Measurements from ENCODE around the gene ARHGAP12. TPM values are rescaled to one million over a fixed set of nuclear protein-coding genes. Genes with fewer than 3 reads are reported as not detected.
"Not testable (repeated sequence)": the region's sequence is repeated elsewhere in the genome, so short reads cannot be mapped to it uniquely, and the experiment has no call there.

ARHGAP12 gene
- total RNA-seq, 1 experiment from 2014 or later = 51.9 TPM

DNA sequence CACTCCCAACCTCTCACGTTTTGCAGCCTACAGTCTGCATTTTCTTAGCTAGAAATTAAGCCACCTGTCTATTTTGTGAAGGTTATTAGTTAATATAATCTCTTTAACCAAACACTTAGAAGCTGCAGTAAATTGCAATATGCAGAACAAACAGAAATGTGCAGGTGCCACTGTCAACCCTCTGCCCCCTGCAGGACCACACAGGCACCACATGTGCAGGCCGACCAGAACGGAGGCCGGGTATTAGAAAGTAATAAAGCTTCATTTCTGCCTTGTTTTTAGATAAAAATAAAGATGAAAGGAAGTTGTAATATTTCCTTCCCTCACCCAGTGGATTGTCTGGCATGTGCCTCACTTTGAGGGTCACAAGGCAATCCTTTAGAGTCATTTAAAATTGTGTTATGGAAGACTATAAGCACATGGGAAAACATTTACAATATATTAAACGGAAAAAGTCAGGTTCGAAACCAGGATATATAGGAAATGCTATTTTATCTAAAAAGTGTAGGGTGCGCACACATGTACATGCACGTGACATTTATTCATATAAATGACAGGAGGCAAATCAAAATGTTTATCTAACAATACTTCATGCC is 158.2 kb downstream of the ARHGAP12 start:
- BruUV-seq (replicated peaks) = no TSS peak
- no peaks in the 10 kb centered on the region for H3K4me1 ChIP-seq (replicated peaks; ENCODE audit: insufficient read depth)
- H3K27me3 ChIP-seq (ENCODE audit: insufficient read depth, low read depth) = no peaks in the 10 kb centered on the region
- H3K36me3 ChIP-seq (ENCODE audit: low read depth) = no peaks in the 10 kb centered on the region
- H4K20me1 ChIP-seq (ENCODE audit: insufficient read depth) = no peaks in the 10 kb centered on the region
- H3K27ac ChIP-seq = no peak overlapping the region
- intact Hi-C loops (cut with micrococcal nuclease; ENCODE audit: unreplicated experiment) = no loop called here
- no peaks in the 10 kb centered on the region for H3K9me2 ChIP-seq (ENCODE audit: insufficient read depth)
- no peaks in the 10 kb centered on the region for H3K9me3 ChIP-seq (ENCODE audit: insufficient read depth, low read depth)
- TF ChIP-seq EZH2 (IDR thresholded peaks at IDR 0.05; ENCODE audit: low read depth) = no peak
- TF ChIP-seq, protein P1, sequence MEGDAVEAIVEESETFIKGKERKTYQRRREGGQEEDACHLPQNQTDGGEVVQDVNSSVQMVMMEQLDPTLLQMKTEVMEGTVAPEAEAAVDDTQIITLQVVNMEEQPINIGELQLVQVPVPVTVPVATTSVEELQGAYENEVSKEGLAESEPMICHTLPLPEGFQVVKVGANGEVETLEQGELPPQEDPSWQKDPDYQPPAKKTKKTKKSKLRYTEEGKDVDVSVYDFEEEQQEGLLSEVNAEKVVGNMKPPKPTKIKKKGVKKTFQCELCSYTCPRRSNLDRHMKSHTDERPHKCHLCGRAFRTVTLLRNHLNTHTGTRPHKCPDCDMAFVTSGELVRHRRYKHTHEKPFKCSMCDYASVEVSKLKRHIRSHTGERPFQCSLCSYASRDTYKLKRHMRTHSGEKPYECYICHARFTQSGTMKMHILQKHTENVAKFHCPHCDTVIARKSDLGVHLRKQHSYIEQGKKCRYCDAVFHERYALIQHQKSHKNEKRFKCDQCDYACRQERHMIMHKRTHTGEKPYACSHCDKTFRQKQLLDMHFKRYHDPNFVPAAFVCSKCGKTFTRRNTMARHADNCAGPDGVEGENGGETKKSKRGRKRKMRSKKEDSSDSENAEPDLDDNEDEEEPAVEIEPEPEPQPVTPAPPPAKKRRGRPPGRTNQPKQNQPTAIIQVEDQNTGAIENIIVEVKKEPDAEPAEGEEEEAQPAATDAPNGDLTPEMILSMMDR (conservative IDR thresholded peaks at IDR 0.05) = peak; percentile 68
- ChIA-PET CTCF (no interaction called here), POLR2A (ENCODE audit: unreplicated experiment) (no interaction called here)
- no peak for DNase-seq
- H3K79me2 ChIP-seq (ENCODE audit: low read depth) = no peaks in the 10 kb centered on the region
- H3K4me3 ChIP-seq = no peak overlapping the region
- H3K4me2 ChIP-seq = no peak overlapping the region
- no peaks in the 10 kb centered on the region for H3F3A ChIP-seq (ENCODE audit: insufficient read depth, low read depth)
- no peak overlapping the region for H2AFZ ChIP-seq

GRCh38 chr10:31769564-31769963 is 159.1 kb downstream of the ARHGAP12 start:
- no peak overlapping the region for H3K4me3 ChIP-seq
- H2AFZ ChIP-seq = no peak overlapping the region
- intact Hi-C loops (cut with micrococcal nuclease; ENCODE audit: unreplicated experiment) = no loop called here
- H4K20me1 ChIP-seq (ENCODE audit: insufficient read depth) = no peaks in the 10 kb centered on the region
- no peak overlapping the region for H3K27ac ChIP-seq
- DNase-seq = no peak
- H3F3A ChIP-seq (ENCODE audit: insufficient read depth, low read depth) = no peaks in the 10 kb centered on the region
- H3K27me3 ChIP-seq (ENCODE audit: insufficient read depth, low read depth) = no peaks in the 10 kb centered on the region
- no peak for TF ChIP-seq EZH2 (IDR thresholded peaks at IDR 0.05; ENCODE audit: low read depth)
- TF ChIP-seq, protein P1 (conservative IDR thresholded peaks at IDR 0.05) = no peak
- H3K9me3 ChIP-seq (ENCODE audit: insufficient read depth, low read depth) = no peaks in the 10 kb centered on the region
- no peak overlapping the region for H3K4me2 ChIP-seq
- ChIA-PET POLR2A (ENCODE audit: unreplicated experiment) (no interaction called here), CTCF (interaction anchor here (0.5 kb wide), 1 partner anchor 17 kb away, joined by 3 read pairs; no protein-coding TSS in a partner anchor)
- BruUV-seq (replicated peaks) = no TSS peak
- H3K36me3 ChIP-seq (ENCODE audit: low read depth) = no peaks in the 10 kb centered on the region
- H3K4me1 ChIP-seq (replicated peaks; ENCODE audit: insufficient read depth) = no peaks in the 10 kb centered on the region
- H3K79me2 ChIP-seq (ENCODE audit: low read depth) = no peaks in the 10 kb centered on the region
- no peaks in the 10 kb centered on the region for H3K9me2 ChIP-seq (ENCODE audit: insufficient read depth)

- intact Hi-C loops (cut with micrococcal nuclease; ENCODE audit: unreplicated experiment); H3K36me3 ChIP-seq (ENCODE audit: low read depth); H3K4me3 ChIP-seq; H3K27ac ChIP-seq; H3K4me1 ChIP-seq (replicated peaks; ENCODE audit: insufficient read depth); H3F3A ChIP-seq (ENCODE audit: insufficient read depth, low read depth); H2AFZ ChIP-seq; BruUV-seq (replicated peaks); DNase-seq; H3K4me2 ChIP-seq; POLR2A ChIA-PET (ENCODE audit: unreplicated experiment); H3K79me2 ChIP-seq (ENCODE audit: low read depth); H3K9me3 ChIP-seq (ENCODE audit: insufficient read depth, low read depth); H3K27me3 ChIP-seq (ENCODE audit: insufficient read depth, low read depth); H4K20me1 ChIP-seq (ENCODE audit: insufficient read depth); H3K9me2 ChIP-seq (ENCODE audit: insufficient read depth): not testable (repeated sequence)
- CTCF ChIA-PET = interaction anchor here (0.5 kb wide), 1 partner anchor 18 kb away, joined by 3 read pairs; no protein-coding TSS in a partner anchor
Observed at GRCh38 chr10:31768935-31769334, 159.7 kb downstream of the ARHGAP12 start.

- Histone ChIP-seq H3K27ac (no peak overlapping the region), H3K79me2 (ENCODE audit: low read depth) (no peaks in the 10 kb centered on the region), H3K9me2 (ENCODE audit: insufficient read depth) (no peaks in the 10 kb centered on the region), H4K20me1 (ENCODE audit: insufficient read depth) (no peaks in the 10 kb centered on the region), H3F3A (ENCODE audit: insufficient read depth, low read depth) (no peaks in the 10 kb centered on the region), H3K36me3 (ENCODE audit: low read depth) (no peaks in the 10 kb centered on the region), H3K4me1 (replicated peaks; ENCODE audit: insufficient read depth) (no peaks in the 10 kb centered on the region), H3K27me3 (ENCODE audit: insufficient read depth, low read depth) (no peaks in the 10 kb centered on the region), H3K4me2 (no peak overlapping the region), H2AFZ (no peak overlapping the region), H3K4me3 (no peak overlapping the region), H3K9me3 (ENCODE audit: insufficient read depth, low read depth) (no peaks in the 10 kb centered on the region)
- ChIA-PET CTCF (no interaction called here), POLR2A (ENCODE audit: unreplicated experiment) (no interaction called here)
- no peak for DNase-seq
- TF ChIP-seq, protein P1 (conservative IDR thresholded peaks at IDR 0.05) = no peak
- no peak for TF ChIP-seq EZH2 (IDR thresholded peaks at IDR 0.05; ENCODE audit: low read depth)
- no TSS peak for BruUV-seq (replicated peaks)
- intact Hi-C loops (cut with micrococcal nuclease; ENCODE audit: unreplicated experiment) = no loop called here
Observed at GRCh38 chr10:31768467-31768866, 160.2 kb downstream of the ARHGAP12 start.
